SHP77 treated with DMSO at 0.1 percent for 48 hours (cell line): ENCODE results near the gene CTAG2.
"Not testable (repeated sequence)": the region's sequence is repeated elsewhere in the genome, so short reads cannot be mapped to it uniquely, and the experiment has no call there.

Experiments used
- DNase-seq: peaks from one replicate; lab custom pipeline; 2025; lab: John Stamatoyannopoulos, UW

Gene CTAG2

GRCh38 chrX:154653413-154653812 is at the start of gene CTAG2:
TSS of gene CTAG2 (minus strand) at chrX:154653579. CDS start at chrX:154653515, 64 bp downstream.
- DNase-seq: not testable (repeated sequence)

- DNase-seq: no peak
These were observed 45.4 kb upstream of the CTAG2 start for GRCh38 chrX:154698630-154699248.

- no peak for DNase-seq
These were observed 43.3 kb upstream of the CTAG2 start for GRCh38 chrX:154696676-154697045.

- no peak for DNase-seq
These were observed 42.7 kb upstream of the CTAG2 start for GRCh38 chrX:154695911-154696675.

- no peak for DNase-seq
These were observed 40.0 kb upstream of the CTAG2 start for GRCh38 chrX:154693394-154693793.

- not testable (repeated sequence) for DNase-seq
These were observed 37.1 kb upstream of the CTAG2 start for GRCh38 chrX:154690438-154690837.

GRCh38 chrX:154672084-154672483 is 18.7 kb upstream of the CTAG2 start:
- DNase-seq: not testable (repeated sequence)

- DNase-seq: not testable (repeated sequence)
These were observed 17.5 kb upstream of the CTAG2 start for GRCh38 chrX:154670848-154671247.

- no peak for DNase-seq
These were observed 8.5 kb upstream of the CTAG2 start for GRCh38 chrX:154661899-154662298.

- DNase-seq: no peak
These were observed 7.8 kb upstream of the CTAG2 start for GRCh38 chrX:154661170-154661569.

GRCh38 chrX:154660541-154660940 is 7.2 kb upstream of the CTAG2 start:
- no peak for DNase-seq

- DNase-seq: no peak
These were observed 5.6 kb upstream of the CTAG2 start for GRCh38 chrX:154658957-154659356.

GRCh38 chrX:154658187-154658586 is 4.8 kb upstream of the CTAG2 start:
- DNase-seq: no peak

GRCh38 chrX:154657226-154657805 is 3.9 kb upstream of the CTAG2 start:
- no peak for DNase-seq

- DNase-seq: no peak
These were observed 2.4 kb upstream of the CTAG2 start for GRCh38 chrX:154655786-154656185.

GRCh38 chrX:154655346-154655745 is 2.0 kb upstream of the CTAG2 start:
- DNase-seq: no peak

GRCh38 chrX:154654925-154655324 is 1.5 kb upstream of the CTAG2 start:
- DNase-seq: no peak

- DNase-seq: no peak
These were observed 993 bp upstream of the CTAG2 start for GRCh38 chrX:154654372-154654771.

GRCh38 chrX:154653048-154653401 is 354 bp downstream of the CTAG2 start:
- DNase-seq: no peak

GRCh38 chrX:154652311-154653047 is 900 bp downstream of the CTAG2 start:
- no peak for DNase-seq

GRCh38 chrX:154650221-154650510 is 3.2 kb downstream of the CTAG2 start:
- no peak for DNase-seq

- no peak for DNase-seq
These were observed 3.7 kb downstream of the CTAG2 start for GRCh38 chrX:154649503-154650220.
